Heart left ventricle (tissue), 16 donors: ENCODE measurements around the gene FBXO34. TPM values are rescaled to one million over a fixed set of nuclear protein-coding genes. Genes with fewer than 3 reads are reported as not detected.

Experiments
- ATAC-seq, 4 donors: fragments of 200-7000 bp; cut with Tn5 transposase; one replicate each; pipeline ENCODE4 v1.9.1; 2020 to 2022; ENCODE audit warnings: moderate library complexity in 4 of 4, mild to moderate bottlenecking in 3 of 4, moderate number of reproducible peaks in 1 of 4
- DNase-seq, 5 donors: peaks; one replicate each; pipeline ENCODE4 v3.0.0-alpha.2; 2020
- H3K27ac ChIP-seq, 12 donors: fragments of 200-600 bp; sonication (generic) in 4 of 12; one replicate each; pipeline versions ENCODE4 v1.5.0 to v1.8.0; 2016 to 2022; ENCODE audit warnings: mild to moderate bottlenecking in 2 of 12
- H3K27me3 ChIP-seq, 9 donors: fragments of 200-600 bp; sonication (generic) in 2 of 9; one replicate each; pipeline versions ENCODE4 v1.5.1 to v1.8.0; 2016 to 2022; ENCODE audit warnings: mild to moderate bottlenecking in 3 of 9
- H3K36me3 ChIP-seq, 9 donors: fragments of 200-600 bp; sonication (generic) in 2 of 9; one replicate each; pipeline versions ENCODE4 v1.5.0 to v1.8.0; 2018 to 2022; ENCODE audit warnings: mild to moderate bottlenecking in 2 of 9
- H3K4me1 ChIP-seq, 12 donors: fragments of 200-600 bp; sonication (generic) in 4 of 12; one replicate each; pipeline versions ENCODE4 v1.5.0 to v1.8.0; 2016 to 2022; ENCODE audit warnings: mild to moderate bottlenecking in 3 of 12
- H3K4me3 ChIP-seq, 12 donors: fragments of 200-600 bp; sonication (generic) in 4 of 12; one replicate each; pipeline versions ENCODE4 v1.5.0 to v1.8.0; 2017 to 2022; ENCODE audit warnings: mild to moderate bottlenecking in 9 of 12, moderate library complexity in 4 of 12
- H3K9me3 ChIP-seq, 12 donors: fragments of 200-600 bp; sonication (generic) in 4 of 12; one replicate each; pipeline versions ENCODE4 v1.5.0 to v1.8.0; 2016 to 2022; ENCODE audit warnings: mild to moderate bottlenecking in 1 of 12
- CTCF ChIP-seq, 12 donors: fragments of 200-600 bp; sonication (generic) in 4 of 12; IDR thresholded peaks; one replicate each; pipeline versions ENCODE4 v1.5.0 to v1.8.0; 2018 to 2022; ENCODE audit warnings: antibody characterized with exemption in 12 of 12, mild to moderate bottlenecking in 5 of 12
- POLR2A ChIP-seq, 2 donors: fragments of 450-650 bp; IDR thresholded peaks; one replicate each; pipeline ENCODE4 v1.6.1; 2017; ENCODE audit warnings: antibody characterized with exemption in 2 of 2, mild to moderate bottlenecking in 2 of 2, moderate library complexity in 2 of 2
- WGBS, 4 donors: extraction: QIAGEN DNeasy Blood & Tissue Kit in 2 of 4; methylation state at CpG; one replicate each; pipeline versions ENCODE4 v1.1.5 to v1.1.7; 2013 to 2018; 5-methylcytosine and 5-hydroxymethylcytosine counted together
- intact Hi-C, 10 donors: fragments of 100-400 bp; cut with DNase I; formaldehyde crosslinking; loops; one replicate each; pipeline versions ENCODE4 v1.11.1 to v1.14.2; 2022
- polyA plus RNA-seq, 2 donors: library from polyadenylated mRNA; stranded (reverse); fragments of 200-250 nt; gene quantifications; one replicate each; pipeline ENCODE4 v1.2.3, GENCODE V29; 2013
- total RNA-seq, 9 donors: library from RNA; depleted of rRNA in 2 of 9; stranded (reverse); fragments of >200 nt in 2 of 9; fragmentation: NEBNext Ultra II Directional in 3 of 9; extraction: Animal tissue kit (Norgen Biotek cat#: 25700) in 3 of 9; gene quantifications; one replicate each; pipeline versions ENCODE4 v1.1.0 to v1.2.4, GENCODE V29; 2016 to 2023
- donor health status: ischemic (EF 13 %, LVEDD 7.1; RV severe dilation, severe dysfunction).
- donor health status: healthy with polysubstance abuse.
- donor health status: DM: no; HTN: yes; CAD: no.
- donor health status: DM: no; HTN: no; CAD: no.
- donor health status: ischemic (EF 25% LVEDD 6.9; RV normal size, moderate dysfunction).
- donor health status: ischemic (EF 25% LVEDD 5.7; RV mildly dilated, moderate dysfunction).
- donor health status: healthy.
- donor health status: DM: yes; HTN: yes; CAD: no.
- donor health status: ischemic (EF 35%, LVEDD 5.7; RV mildly dilated, moderate dysfunction).
- donor health status: nonischemic (EF 11% LVEDD 7.7; RV severe dilation, severe dysfunction).
- donor health status: DM: yes; HTN: yes; CAD: no.
- donor health status: PGD.
- donor health status: ischemic (EF 29% LVEDD 5.4; RV normal size, mild dysfunction).
- donor health status: nonischemic (EF 23%, LVEDD 6.1; RV moderate dilation, normal function).

FBXO34 gene
- total and polyA plus RNA-seq, 11 donors = 8.0 to 33.4 (median 21.1) TPM

- H3K36me3 ChIP-seq = peaks cover 0 to 13% (median 0%) of the 10 kb centered on the region in 9 donors
- DNase-seq (no peak), ATAC-seq (no peak)
- intact Hi-C loops = no loop called here
- H3K27ac ChIP-seq = no peak overlapping the region
- TF ChIP-seq POLR2A (IDR thresholded peaks at IDR 0.05) (no peak), CTCF (IDR thresholded peaks at IDR 0.05) (no peak)
- no peak overlapping the region for H3K4me3 ChIP-seq
- no peaks in the 10 kb centered on the region for H3K27me3 ChIP-seq
- H3K9me3 ChIP-seq = peaks cover 0 to 22% (median 8%) of the 10 kb centered on the region in 12 donors
- H3K4me1 ChIP-seq = peaks cover 0 to 41% (median 24%) of the 10 kb centered on the region in 12 donors
- WGBS, 4 donors = 96 to 97% (median 97%) methylated on average over 5 of the region's 5 CpGs
These were observed 42.3 kb downstream of the FBXO34 start for GRCh38 chr14:55313480-55313879.

DNA sequence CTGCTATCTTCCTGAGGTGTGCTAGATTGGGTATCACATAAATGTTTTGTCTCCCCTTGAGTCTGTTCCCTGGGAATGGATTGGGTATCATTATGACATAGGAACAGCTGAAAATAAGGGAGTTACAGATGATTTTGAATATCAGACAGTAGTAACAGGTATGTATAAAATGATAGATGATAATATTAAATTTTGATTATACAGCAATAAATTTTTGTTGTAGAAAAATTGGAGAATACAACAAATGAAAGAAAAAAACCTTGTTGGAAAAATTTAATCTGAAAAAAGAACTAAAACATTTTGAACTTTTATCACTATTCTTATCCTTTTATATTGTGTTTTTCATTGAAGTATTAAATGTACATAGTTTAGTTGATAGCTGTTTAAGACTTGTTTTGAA, 43.2 kb downstream of the FBXO34 start:
- TF ChIP-seq CTCF (IDR thresholded peaks at IDR 0.05) (no peak), POLR2A (IDR thresholded peaks at IDR 0.05) (no peak)
- peaks cover 0 to 34% (median 16%) of the 10 kb centered on the region in 12 donors for H3K4me1 ChIP-seq
- H3K4me3 ChIP-seq = no peak overlapping the region
- peaks cover 0 to 22% (median 8%) of the 10 kb centered on the region in 12 donors for H3K9me3 ChIP-seq
- H3K27ac ChIP-seq = no peak overlapping the region
- DNase-seq (no peak), ATAC-seq (no peak)
- H3K36me3 ChIP-seq = peaks cover 0 to 14% (median 4%) of the 10 kb centered on the region in 9 donors
- intact Hi-C loops = no loop called here
- H3K27me3 ChIP-seq = no peaks in the 10 kb centered on the region

DNA sequence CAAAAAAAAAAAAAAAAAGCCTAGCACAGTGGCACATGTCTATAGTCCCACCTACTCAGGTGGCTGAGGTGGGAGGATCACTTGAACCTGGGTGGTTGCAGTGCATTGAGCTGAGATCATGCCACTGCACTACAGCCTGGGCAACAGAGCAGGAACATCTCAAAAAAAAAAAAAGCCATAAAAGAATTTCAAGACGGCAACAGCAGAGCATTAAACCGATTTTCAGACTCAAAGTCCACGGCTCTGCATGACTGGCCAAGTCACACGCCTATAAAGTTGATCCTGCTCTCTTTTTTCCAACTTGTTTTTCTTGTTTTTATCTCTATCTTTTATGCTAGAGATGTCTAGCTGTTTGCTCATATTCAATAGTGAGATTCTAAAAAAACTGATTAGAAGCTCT, 45.3 kb downstream of the FBXO34 start:
- Histone ChIP-seq H3K36me3 (peaks cover 0 to 14% (median 4%) of the 10 kb centered on the region in 9 donors), H3K27ac (peak overlapping the region in 3 of 12 donors; percentile 12 to 32 (median 12)), H3K9me3 (peaks cover 0 to 22% (median 8%) of the 10 kb centered on the region in 12 donors), H3K4me3 (no peak overlapping the region), H3K27me3 (no peaks in the 10 kb centered on the region), H3K4me1 (peaks cover 0 to 21% (median 0%) of the 10 kb centered on the region in 12 donors)
- WGBS, 4 donors = 70 to 76% (median 73%) methylated on average over 4 of the region's 4 CpGs
- ATAC-seq (peak in 1 of 4 donors; percentile 22), DNase-seq (no peak)
- intact Hi-C loops = no loop called here
- no peak for TF ChIP-seq POLR2A (IDR thresholded peaks at IDR 0.05)
- TF ChIP-seq CTCF (IDR thresholded peaks at IDR 0.05) = no peak

- peaks cover 0 to 21% (median 0%) of the 10 kb centered on the region in 12 donors for H3K4me1 ChIP-seq
- peaks cover 0 to 14% (median 4%) of the 10 kb centered on the region in 9 donors for H3K36me3 ChIP-seq
- peaks cover 0 to 13% (median 3%) of the 10 kb centered on the region in 12 donors for H3K9me3 ChIP-seq
- ATAC-seq (no peak), DNase-seq (no peak)
- TF ChIP-seq CTCF (IDR thresholded peaks at IDR 0.05) (no peak), POLR2A (IDR thresholded peaks at IDR 0.05) (no peak)
- H3K4me3 ChIP-seq = no peak overlapping the region
- intact Hi-C loops = no loop called here
- H3K27ac ChIP-seq = peak overlapping the region in 1 of 12 donors; percentile 15
- 54 to 76% (median 68%) methylated on average over 2 to 3 of the region's 3 CpGs for WGBS, 4 donors
- H3K27me3 ChIP-seq = no peaks in the 10 kb centered on the region
These were observed 46.5 kb downstream of the FBXO34 start for GRCh38 chr14:55317542-55318306.
